GM21447 (cell line): Measurements from ENCODE around the gene PRKAR1B.

Experiments used
- ATAC-seq: cut with Tn5 transposase; IDR thresholded peaks from one replicate; pipeline ENCODE4 v1.9.1; 2021; ENCODE audit not compliant: unreplicated experiment

The PRKAR1B gene

DNA sequence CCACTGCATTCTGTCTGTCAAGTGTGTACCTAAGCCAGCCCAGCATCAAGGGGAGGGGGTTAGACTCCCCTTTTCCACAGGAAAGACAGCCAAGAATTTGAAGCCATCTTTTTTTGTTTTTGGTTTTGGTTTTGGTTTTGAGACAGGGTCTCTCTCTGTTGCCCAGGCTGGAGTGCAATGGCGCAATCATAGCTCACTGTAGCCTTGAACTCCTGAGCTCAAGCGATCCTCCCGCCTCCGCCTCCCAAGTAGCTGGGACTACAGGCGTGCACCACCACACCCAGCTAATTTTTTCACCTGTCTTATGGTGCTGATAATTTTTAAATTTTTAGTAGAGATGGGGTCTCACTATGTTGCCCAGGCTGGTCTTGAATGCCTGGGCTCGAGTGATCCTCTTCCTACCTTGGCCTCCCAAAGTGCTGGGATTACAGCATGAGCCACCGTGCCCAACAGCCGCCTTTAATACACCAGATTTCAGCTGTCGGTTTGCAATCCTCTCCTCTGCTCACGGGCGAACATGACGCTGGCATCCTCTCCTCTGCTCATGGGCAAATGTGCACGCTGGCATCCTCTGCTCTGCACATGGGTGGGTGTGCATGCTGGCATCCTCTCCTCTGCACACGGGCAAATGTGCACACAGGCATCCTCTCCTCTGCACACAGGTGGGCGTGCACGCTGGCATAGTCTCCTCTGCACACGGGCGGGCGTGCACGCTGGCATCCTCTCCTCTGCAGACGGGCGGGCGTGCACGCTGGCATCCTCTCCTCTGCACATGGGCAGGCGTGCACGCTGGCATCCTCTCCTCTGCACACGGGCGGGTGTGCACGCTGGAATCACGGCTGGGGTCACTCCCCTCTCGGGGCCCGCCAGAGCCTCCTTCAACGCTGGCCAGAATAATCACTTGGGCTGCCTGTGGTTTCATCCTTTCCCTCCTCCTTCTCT, 151.4 kb downstream of the PRKAR1B start:
- no peak for ATAC-seq

DNA sequence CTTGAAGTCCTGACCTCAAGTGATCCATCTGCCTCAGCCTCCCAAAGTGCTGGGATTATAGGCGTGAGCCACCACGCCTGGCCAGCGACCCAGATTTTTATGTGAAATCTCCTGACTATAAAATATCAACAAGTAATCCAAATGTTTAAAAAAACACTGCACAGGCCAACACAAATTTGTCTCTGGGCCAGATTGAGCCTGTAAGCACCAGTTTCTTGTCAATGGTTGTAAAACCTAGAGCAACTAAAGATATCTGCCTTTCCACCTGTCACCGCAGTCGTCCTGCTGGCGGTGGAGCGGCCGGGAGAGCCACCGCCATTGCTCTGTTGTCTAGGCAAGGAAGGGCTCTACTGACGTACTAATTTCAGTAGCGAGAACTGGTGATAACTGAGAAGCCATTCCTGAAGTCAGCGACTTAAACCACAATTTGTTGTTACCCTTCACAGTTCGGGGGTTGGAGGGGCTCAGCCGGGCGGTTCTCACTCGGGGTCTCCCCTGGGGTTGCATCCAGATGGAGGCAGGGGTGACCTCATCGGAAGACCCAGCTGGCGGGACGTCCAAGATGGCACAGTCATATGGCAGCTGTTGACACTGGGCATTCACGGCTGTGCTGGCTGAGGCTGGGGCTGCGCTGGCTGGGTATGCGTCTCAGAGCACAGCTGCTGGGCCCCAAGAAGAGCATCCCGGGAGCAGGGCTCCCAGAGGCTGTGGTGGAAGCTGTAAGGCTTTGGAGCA, 152.3 kb downstream of the PRKAR1B start:
- ATAC-seq, result no peak

DNA sequence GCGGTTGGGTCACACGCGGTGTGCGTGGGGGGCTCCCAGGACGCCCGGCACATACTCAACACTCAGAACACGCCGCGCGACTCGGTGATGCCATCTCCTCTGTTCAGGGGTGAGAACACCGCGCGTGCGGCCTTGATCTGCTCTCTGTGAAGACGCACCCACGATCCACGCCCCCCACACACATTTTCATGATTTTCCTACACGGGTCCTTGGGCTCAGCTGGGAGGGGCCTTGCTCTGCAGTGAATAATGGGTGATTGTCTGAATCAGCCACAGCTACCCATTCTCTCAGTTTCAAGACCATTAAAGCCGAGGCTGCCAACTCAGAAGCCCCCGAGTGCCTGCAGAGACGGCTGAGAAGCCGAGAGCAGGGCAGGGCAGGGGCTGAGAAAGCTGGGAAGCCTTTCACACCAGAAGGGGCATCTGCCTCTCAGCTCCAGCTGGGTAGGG, 153.1 kb downstream of the PRKAR1B start:
- no peak for ATAC-seq

DNA sequence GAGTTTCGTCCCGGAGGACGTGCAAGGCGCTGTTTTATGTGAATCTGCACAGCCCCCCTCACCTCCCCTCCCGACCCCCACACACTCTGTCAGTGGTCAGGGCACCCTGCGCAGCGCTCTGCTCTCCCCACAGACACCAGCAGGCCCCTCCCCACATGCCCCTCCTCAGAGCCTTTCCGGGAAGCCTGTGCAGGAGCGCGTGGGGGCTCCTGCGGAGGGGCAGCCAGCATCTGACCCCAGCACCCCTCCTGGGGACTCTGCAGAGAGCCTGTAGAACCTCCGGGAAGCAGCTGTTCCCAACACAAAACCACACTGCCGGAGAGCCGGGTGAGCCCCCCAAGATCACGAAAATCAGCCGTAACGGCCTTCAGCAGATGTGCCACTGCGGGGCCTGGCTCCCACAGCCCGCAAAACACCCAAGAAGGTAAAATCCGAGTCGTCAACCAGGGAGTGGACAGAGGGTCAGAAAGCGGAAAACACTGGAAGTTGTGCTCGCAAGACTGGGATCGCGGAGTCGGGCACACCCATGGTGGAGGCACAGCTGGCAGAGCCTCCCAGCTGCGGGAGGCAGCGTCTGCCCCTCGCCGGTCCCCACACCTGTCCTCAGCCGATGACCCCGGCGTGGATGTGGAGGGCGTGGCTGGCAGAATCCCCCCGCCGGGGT, 153.7 kb downstream of the PRKAR1B start:
- no peak for ATAC-seq

DNA sequence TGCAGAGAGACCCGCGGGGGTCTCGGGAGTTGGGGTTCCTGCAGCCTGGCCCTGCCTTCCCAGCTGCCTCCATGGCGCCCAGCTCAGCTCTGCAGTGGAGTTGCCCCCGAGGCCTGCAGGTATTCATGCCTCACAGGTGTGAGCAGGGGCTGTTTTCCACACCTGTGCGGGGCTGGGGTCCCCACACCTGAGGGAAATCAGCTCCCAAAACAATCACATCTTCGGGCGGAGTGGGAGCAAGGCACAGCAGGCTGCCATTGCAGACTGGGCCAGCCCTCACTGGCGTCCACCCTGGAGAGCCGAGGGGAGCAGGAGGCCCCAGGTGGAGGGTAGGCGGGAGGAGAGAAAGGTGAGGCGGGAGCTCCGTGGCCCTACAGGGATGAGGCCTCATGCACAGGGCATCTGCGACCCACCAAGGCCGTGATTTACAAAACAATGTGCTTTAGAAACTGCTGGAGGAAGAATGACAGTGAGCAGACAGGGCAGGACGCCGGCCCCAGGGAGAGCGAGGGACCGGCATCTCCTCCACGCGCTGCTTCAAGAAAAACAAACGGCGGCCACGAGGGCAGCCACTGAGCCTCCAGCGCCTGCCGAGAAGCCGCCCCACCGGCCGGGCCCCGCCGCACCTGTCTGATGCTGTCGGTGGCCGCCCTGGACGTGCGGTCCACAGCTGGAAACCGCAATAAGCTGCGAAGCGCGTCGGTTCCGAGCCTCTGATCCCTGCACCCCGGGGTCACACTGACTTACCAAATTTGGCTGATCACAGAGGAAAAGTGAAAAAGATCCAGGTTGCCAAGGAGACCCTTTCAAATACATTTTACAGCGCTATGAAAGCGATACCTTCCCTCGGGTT, 154.4 kb downstream of the PRKAR1B start:
- no peak for ATAC-seq

DNA sequence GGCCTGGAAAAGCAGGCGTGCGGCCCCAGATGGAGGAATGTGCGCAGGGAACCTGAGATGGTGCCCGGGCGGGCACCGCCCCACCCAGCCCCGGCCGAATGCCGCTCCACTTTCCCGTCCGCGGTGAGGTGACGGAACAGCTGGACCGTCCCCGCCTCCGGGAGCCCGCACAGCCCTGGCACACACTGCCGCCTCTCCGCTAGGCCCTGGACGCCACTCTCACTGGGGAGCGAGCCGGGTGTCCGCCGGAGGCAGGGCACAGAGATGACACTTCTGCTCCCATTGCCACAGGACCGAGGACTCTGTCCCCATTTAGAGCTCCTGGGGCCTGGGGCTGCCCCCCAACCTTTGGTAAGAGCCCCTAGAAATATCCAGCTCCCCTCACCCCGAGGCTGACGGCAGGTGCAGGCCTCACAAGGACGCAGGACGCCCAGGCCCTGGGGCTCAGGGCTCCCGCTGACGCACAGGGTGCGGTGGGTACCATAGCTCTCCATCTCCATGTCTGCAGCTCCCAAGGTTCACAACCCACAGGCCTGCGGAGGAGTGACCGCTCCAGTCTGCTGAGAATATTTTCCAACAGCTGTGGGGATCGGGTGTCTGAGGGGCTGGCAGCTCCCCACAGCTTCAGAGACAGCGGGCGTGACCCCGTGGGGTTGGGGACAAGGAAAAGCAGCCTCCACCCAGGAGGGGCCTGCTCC, 155.2 kb downstream of the PRKAR1B start:
- no peak for ATAC-seq

DNA sequence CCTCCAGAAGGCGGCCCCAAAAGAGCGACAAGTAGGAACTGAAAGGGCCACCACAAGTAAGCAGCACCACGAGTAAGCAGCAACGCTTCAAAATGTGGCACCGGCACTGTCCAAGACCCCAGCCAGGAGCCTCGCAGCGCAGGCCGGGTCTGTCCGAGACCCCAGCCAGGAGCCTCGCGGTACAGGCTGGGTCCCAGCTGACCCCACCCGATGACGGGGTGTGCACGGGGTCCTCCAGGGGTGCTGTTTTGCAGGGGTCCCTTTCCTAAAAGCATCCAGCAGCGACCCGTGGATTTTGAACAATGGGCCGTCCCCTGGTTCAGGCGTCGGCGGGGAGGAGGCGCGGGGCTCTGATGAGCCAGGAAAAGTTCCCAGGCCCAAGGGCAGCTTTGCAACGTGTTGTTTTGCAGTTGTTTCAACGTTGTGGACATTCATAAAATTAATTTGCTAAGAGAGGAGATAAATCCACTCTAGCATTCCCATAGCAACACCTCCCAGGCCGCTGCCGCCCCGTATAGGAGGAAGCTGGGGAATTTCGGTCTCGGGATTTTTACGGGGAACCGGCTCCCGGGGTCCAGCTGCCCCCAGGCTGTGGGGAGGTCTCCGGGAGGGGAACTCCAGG, 155.9 kb downstream of the PRKAR1B start:
- no peak for ATAC-seq

DNA sequence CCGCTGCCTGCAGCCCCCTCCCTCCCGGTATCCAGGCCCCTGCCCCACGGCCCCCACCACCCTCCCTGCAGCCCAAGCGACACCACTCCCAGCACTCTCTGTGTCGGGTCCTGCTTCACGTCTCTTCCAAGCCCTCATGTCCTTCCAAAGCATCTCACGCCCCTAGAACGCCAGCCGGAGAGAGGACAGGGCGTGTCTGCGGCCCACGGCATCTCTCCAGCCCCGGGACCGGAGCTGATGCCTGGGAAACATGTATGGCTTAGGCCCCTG, 156.3 kb downstream of the PRKAR1B start:
- no peak for ATAC-seq

DNA sequence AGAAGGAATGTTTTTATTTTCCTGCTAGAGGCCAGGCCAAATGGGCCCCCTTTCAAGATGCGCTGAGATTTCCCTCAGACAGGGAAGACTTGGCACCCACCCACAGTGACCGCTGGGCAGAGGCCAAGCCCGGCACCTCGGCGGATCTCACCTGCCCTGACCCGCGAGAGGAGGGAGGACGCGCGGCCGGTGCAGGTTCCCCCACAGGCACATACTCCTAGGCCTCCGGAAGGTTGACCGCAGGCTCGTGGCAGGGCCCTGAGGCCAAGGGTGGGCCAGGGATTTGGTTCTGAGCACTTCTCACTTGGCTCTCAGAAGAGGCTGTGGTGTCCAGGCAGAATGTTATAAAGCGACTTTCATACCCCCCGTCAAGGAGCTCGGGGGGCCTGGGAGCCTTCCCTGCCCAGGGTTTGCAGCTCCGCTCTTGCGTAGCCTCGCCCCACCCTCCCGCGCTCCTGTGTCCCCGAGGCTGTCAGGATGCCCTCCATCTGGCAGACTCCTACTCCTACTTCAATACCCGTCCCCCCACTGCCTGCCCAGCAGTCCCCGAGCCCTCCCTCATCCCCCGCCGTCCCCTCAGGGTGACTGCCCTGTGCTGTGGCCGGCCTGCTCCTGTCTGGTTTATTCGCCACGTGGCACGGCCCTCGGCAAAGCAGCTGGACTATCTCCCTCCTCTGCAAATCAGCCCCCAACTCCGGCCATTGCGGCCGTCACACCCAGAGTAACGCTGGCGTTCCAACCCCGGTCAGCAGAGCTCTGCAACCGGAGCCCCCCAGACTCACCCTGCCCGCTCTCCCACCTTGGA, 156.9 kb downstream of the PRKAR1B start:
- no peak for ATAC-seq

DNA sequence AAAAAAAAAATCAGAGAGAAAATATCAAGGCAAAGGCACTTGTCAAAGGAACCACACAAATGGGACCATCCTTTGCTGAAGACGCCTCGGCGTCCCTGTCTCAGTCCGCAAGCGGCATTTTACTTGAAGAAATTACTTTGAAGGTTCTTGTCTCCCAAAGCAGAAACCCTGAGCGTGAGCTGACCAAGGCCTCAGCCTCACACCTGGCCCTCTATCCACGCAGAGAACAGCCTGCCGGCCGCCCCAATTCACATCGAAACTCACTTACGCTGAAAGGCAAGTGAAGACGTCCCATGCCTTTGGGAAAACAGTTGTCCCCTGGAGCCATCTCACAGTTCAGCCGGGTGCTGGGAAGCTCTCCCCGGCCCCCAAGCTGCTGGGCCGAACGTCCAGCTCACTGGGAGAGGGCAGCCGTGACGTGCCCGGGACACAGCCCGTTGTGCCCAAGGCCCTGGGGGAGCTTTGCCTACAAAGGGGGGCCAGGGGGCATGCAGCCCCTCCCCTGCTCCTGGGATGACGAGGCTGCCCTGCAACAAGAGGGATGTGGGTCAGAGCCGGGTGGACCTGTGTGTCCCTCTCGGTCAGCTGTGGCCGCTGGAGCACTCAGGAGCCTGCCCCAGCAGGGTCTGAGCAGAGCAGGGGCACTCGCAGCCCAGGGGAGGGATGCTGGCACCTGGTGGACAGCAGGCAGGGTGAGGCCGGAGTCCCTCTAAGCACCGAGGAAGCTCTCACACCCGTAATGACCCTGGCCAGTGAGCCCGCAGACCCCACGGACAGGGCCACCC, 157.8 kb downstream of the PRKAR1B start:
- ATAC-seq, result no peak

DNA sequence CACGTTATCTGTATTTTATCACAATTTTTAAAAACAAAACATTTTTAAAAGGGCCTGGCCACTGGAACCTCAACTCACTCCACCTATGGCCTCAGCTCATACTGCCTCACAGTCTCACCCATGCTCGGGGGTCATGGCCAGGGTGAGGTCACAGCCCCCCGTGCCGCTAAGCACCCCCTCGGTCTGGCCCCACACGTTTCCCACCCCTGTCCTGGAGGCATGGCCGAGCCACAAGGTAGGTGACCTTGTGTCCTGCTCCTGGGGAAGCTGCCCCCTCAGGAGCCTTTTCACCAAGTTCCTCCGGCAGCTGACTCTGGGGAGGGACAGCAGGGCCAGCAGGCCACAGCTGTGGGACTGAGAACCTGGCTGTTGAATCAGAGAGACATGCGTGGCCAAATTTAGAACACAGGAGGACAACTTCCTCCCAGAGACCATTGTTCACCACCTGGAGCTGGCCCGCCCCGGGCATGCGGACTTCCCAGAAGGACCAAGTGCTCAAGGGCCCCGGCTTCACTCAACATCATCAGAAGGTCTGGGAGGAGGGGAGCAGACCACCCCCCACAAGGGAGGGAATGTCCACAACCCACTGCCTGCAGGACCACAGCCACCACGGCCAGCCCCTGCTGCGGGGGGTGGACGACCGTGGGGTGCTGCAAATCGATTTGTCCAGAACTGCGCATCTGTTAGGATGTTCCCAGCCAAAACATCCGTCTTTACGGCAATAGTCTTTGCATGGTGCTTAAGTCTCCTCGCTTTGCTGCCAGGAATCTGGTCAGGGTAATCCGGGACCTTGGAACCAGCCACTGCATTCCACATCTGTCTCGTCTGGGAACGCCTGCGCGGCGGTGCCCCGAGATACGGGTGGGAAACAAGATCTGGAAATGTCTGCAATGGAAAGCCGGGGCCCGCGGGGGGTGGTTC, 158.8 kb downstream of the PRKAR1B start:
- ATAC-seq, result no peak

DNA sequence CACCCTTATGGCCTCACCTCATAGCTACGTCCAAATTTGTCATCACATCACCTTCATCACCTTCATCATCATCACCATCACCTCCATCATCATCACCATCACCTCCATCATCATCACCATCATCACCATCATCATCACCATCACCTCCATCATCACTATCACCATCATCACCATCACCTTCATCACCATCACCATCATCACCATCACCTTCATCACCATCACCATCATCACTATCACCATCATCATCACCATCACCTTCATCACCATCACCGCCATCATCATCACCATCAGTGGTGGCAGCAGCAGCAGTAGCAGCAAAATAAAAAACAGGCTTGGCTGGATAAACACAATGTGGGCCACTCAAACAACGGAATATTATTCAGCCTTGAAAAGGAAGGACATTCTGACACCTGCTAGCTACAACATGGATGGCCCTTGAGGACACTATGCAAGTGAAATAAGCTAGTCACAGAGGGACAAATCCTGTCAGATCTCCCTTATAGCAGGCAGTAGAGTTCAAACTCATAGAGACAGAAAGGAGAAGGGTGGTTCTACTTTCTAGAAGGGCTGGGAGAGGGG, 159.7 kb downstream of the PRKAR1B start:
- no peak for ATAC-seq

DNA sequence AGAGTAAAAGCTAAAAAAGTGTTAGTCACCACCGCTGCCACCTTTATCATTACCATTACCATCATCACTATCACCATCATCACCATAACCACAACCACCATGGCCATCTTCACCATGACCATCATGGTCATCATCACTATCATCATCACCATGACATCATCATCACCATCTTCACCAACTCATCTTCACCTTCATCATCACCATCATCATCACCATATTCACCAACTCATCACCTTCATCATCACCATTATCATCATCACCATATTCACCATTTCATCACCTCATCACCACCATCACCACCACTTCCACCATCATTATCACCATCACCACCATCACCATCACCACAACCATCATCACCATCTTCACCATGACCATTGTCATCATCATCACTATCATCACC, 161.0 kb downstream of the PRKAR1B start:
- no peak for ATAC-seq

DNA sequence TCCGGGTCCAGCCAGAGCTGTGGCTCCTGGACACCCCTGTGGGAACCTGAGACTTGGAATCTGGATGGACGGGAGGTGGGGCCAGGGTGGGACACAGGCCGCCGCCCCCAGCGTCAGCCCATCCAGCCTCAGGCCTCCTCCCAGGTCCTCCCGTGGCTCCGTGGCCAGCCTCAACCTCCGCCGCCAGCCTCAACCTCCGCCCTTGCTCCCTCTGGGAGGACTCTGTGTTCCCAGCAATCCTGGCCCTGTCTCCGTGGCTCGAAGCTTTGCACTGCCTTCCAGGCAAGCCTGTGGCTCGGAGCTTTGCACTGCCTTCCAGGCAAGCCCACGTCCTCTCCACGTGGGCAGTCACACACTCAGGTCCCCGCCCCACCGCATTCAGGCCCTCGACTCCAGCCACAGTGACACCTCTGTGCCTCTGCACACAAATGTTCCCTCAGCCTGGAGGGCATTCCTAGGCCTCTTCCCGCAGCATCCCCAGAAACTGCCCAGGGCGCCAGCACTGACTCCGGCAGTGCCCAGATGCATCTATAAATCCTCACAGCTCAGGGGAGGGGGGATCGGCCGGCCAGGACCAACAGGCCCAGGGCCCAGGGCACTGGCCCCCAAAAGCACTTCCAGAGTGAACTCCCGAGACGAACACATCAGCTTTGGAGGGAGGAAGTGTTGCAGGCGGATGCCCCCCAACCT, 162.8 kb downstream of the PRKAR1B start:
- ATAC-seq, result no peak

DNA sequence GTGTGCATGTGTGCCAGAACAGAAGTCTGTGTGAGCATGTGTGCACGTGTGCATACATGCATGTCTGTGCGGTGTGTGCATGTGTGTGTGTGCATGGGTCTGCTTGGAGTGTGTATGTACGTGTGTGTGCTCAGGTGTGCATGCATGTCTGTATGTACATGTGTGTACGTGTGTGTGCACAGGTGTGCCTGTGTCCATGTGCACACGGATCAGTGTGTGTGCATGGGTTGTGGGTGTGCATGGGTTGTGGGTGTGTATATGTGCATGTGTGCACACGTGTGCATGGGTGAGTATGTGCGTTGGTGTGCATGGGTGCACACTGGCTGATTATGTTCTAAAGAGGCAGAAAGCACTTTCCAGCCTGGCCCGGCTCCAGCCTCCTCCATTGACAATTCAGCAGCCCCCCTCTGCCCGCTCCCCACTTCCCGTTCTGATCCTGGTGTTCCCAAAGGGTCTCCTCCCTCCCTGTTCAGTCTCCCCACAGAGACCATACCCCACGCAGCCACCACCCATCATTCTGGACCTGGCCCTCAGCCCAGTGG, 163.4 kb downstream of the PRKAR1B start:
- no peak for ATAC-seq
